Thyroid gland (tissue), 4 donors: ENCODE results near the gene RPL41. TPM values are rescaled to one million over a fixed set of nuclear protein-coding genes. Genes with fewer than 3 reads are reported as not detected.

Experiments
- DNase-seq, 2 donors: peaks; one replicate each; pipeline ENCODE4 v3.0.0-alpha.2; 2019
- H3K27ac ChIP-seq, 3 donors: fragments of 200-600 bp; sonication (generic); 1 replicate in 2 of 3; 2 replicates in 1 of 3; pipeline ENCODE4 v1.5.1; 2016 to 2019; ENCODE audit warnings: mild to moderate bottlenecking in 1 of 3, moderate library complexity in 1 of 3
- H3K27me3 ChIP-seq: fragments of 200-600 bp; sonication (generic); one replicate; pipeline ENCODE4 v1.5.1; 2019
- H3K36me3 ChIP-seq, 2 donors: fragments of 200-600 bp; sonication (generic); one replicate each; pipeline ENCODE4 v1.5.1; 2016 to 2019
- H3K4me1 ChIP-seq, 2 donors: fragments of 200-600 bp; sonication (generic); one replicate each; pipeline ENCODE4 v1.5.1; 2017 to 2019
- H3K4me3 ChIP-seq, 3 donors: fragments of 200-600 bp; sonication (generic); replicated peaks in 1 of 3; 1 replicate in 2 of 3; 2 replicates in 1 of 3; pipeline ENCODE4 v1.5.1; 2016; ENCODE audit warnings: mild to moderate bottlenecking in 1 of 3
- H3K9me3 ChIP-seq: fragments of 200-600 bp; sonication (generic); one replicate; pipeline ENCODE4 v1.5.1; 2017
- POLR2A ChIP-seq, 2 donors: fragments of 450-650 bp; IDR thresholded peaks; one replicate each; pipeline ENCODE4 v1.6.1; 2017; ENCODE audit warnings: antibody characterized with exemption in 2 of 2, mild to moderate bottlenecking in 2 of 2, moderate library complexity in 1 of 2
- WGBS, 2 donors: methylation state at CpG; one replicate each; pipeline ENCODE4 v1.1.5; 2017; 5-methylcytosine and 5-hydroxymethylcytosine counted together
- intact Hi-C: fragments of 100-400 bp; cut with DNase I; formaldehyde crosslinking; loops from one replicate; pipeline ENCODE4 v1.15.1; 2023
- total RNA-seq, 4 donors: library from RNA; depleted of rRNA; stranded (reverse); fragments of >200 nt; gene quantifications; one replicate each; pipeline ENCODE4 v1.2.3, GENCODE V29; 2016
- TF ChIP-seq, protein P1 (sequence below), 6 experiments: fragments of 200-600 bp in 3 of 6; fragments of 450-650 bp in 3 of 6; sonication (generic) in 3 of 6; IDR thresholded peaks; one replicate each; pipeline ENCODE4 v1.5.1; 2016 to 2019; ENCODE audit warnings: antibody characterized with exemption in 6 of 6, mild to moderate bottlenecking in 2 of 6, inconsistent platforms in 1 of 6, moderate library complexity in 1 of 6

Gene RPL41
- total RNA-seq, 4 donors from 2014 or later = 1,344 to 2,817 (median 2,330) TPM

DNA sequence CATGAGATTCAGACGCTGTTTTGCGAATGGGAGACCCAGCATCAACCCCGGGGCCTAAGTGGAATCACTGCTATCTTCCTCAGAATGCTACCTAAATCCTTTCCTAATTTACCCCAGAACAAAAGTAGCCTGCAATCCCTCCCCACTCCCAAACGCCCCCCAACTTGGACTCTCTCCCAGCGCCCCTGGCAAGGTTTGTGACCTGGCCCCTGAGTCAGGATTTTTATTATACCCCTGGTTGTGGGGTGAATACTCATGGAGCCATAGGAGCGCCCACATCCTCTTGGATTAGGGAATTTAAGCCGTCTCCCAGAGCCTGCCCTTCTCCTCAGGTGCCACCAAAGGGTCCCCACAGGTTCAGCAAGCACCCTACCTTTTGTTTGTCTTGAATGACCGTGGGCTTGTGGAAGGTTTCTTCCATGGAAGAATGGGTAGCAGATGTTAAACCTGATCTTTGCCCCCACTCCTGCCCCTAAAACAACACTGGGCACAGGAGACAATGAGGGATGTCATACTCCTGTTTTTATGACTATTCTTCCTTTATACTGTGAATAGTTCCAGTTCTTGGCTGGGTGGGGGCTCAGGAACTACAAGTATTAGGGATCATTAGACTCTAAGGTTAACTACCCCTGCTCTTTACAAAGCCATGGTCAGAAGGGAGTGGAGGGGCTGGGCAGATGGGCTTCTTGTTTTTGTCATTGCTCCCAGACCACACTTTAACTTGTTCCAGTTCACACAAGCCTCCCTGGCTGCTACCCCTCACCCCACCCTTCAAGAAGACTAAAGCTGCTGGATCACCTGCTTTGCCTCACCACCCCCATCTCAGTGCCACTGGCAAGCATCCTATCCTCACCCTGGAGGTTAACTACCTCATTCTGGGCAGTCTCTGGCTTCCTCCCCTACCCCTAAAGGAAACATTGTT, 36.6 kb downstream of the RPL41 start:
- intact Hi-C loops = no loop called here
- no peaks in the 10 kb centered on the region for H3K9me3 ChIP-seq
- 5 to 12% methylated on average over 5 to 8 of the region's 8 CpGs for WGBS, 2 donors
- H3K27me3 ChIP-seq = no peaks in the 10 kb centered on the region
- H3K4me3 ChIP-seq = peak overlapping the region in 2 of 3 donors; percentile 49 to 73
- no peak for TF ChIP-seq POLR2A (IDR thresholded peaks at IDR 0.05)
- TF ChIP-seq, protein P1, sequence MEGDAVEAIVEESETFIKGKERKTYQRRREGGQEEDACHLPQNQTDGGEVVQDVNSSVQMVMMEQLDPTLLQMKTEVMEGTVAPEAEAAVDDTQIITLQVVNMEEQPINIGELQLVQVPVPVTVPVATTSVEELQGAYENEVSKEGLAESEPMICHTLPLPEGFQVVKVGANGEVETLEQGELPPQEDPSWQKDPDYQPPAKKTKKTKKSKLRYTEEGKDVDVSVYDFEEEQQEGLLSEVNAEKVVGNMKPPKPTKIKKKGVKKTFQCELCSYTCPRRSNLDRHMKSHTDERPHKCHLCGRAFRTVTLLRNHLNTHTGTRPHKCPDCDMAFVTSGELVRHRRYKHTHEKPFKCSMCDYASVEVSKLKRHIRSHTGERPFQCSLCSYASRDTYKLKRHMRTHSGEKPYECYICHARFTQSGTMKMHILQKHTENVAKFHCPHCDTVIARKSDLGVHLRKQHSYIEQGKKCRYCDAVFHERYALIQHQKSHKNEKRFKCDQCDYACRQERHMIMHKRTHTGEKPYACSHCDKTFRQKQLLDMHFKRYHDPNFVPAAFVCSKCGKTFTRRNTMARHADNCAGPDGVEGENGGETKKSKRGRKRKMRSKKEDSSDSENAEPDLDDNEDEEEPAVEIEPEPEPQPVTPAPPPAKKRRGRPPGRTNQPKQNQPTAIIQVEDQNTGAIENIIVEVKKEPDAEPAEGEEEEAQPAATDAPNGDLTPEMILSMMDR (IDR thresholded peaks at IDR 0.05) = no peak
- DNase-seq = no peak
- H3K27ac ChIP-seq = peak overlapping the region; percentile 89 to 96 (median 92)
- H3K4me1 ChIP-seq = peaks cover 19 to 32% of the 10 kb centered on the region in 2 donors
- no peaks in the 10 kb centered on the region for H3K36me3 ChIP-seq

DNA sequence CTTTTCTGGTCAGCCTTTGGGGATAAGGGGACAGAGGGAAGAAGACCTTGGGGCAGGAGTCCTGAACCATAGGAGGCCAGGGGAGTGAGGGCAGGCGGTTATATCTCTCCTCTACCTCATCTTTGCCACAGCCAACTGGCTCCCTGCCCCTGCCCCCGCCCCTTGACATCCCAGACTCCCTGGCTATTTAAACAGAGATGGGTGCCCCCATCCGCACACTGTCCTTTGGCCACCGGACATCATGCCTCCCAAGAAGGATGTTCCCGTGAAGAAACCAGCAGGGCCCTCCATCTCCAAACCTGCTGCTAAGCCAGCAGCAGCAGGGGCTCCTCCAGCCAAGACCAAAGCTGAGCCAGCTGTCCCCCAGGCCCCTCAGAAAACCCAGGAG, 37.2 kb downstream of the RPL41 start:
- no peaks in the 10 kb centered on the region for H3K9me3 ChIP-seq
- DNase-seq = no peak
- WGBS, 2 donors = 67 to 88% methylated on average over 3 to 5 of the region's 5 CpGs
- TF ChIP-seq, protein P1 (IDR thresholded peaks at IDR 0.05) = no peak
- TF ChIP-seq POLR2A (IDR thresholded peaks at IDR 0.05) = no peak
- intact Hi-C loops = no loop called here
- no peak overlapping the region for H3K27ac ChIP-seq
- H3K27me3 ChIP-seq = no peaks in the 10 kb centered on the region
- no peak overlapping the region for H3K4me3 ChIP-seq
- peaks cover 19 to 32% of the 10 kb centered on the region in 2 donors for H3K4me1 ChIP-seq
- H3K36me3 ChIP-seq = no peaks in the 10 kb centered on the region

DNA sequence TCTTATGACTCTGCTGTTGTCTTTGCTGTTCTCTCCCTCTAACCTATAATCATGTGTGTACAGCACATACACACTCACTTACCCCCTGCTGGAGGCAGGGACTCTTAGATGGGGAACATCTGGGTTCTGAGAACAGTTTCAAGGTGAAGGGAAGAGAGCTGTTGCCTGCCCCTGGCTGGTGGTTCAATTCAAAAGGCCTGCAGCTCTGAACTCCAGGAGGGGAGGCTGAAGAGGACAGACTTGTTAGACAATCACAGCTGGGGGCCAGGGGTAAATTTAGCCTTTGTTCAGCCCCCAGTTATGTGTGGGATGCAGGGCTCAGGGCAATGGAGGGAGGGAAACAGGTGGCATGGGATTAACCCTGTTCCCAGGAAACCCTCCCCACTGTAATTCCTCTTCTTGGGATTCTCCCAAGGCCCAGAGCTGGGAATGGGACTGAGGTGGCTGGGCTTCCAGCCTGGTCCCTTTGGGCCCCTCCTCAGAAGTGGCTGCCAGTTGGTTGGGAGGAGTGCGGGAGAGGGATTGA, 37.9 kb downstream of the RPL41 start:
- intact Hi-C loops = no loop called here
- Histone ChIP-seq H3K4me1 (peaks cover 20 to 32% of the 10 kb centered on the region in 2 donors), H3K27me3 (no peaks in the 10 kb centered on the region), H3K36me3 (no peaks in the 10 kb centered on the region), H3K4me3 (no peak overlapping the region), H3K27ac (no peak overlapping the region), H3K9me3 (no peaks in the 10 kb centered on the region)
- TF ChIP-seq POLR2A (IDR thresholded peaks at IDR 0.05) = no peak
- TF ChIP-seq, protein P1 (IDR thresholded peaks at IDR 0.05) = no peak
- 86 to 100% methylated on average over 1 of the region's 1 CpG for WGBS, 2 donors
- DNase-seq = no peak

DNA sequence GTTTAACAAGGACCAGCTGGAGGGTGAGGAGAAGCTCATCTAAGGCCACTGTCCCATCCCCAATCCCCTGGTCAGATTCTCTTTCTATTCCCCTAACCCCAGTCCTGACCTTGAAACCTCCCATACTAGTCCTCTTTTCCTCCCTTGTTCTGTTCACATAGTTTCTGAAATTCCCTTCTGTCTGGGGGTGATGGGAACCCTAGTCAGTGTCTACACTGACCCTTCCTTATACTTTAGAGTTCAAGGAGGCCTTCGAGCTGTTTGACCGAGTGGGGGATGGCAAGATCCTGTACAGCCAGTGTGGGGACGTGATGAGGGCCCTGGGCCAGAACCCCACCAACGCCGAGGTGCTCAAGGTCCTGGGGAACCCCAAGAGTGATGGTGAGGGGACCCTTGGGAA, 38.4 kb downstream of the RPL41 start:
- Histone ChIP-seq H3K36me3 (peaks cover 3 to 4% of the 10 kb centered on the region in 2 donors), H3K9me3 (no peaks in the 10 kb centered on the region), H3K27ac (no peak overlapping the region), H3K4me3 (no peak overlapping the region), H3K4me1 (peaks cover 25 to 37% of the 10 kb centered on the region in 2 donors), H3K27me3 (no peaks in the 10 kb centered on the region)
- no peak for TF ChIP-seq POLR2A (IDR thresholded peaks at IDR 0.05)
- TF ChIP-seq, protein P1 (IDR thresholded peaks at IDR 0.05) = no peak
- intact Hi-C loops = no loop called here
- WGBS, 2 donors = 91 to 92% methylated on average over 5 of the region's 5 CpGs
- DNase-seq = no peak
